NOMO-1 treated with dmso at 0.1 percent for 144 hours (cell line): ENCODE measurements around the gene MEOX2.

Experiments
- DNase-seq: peaks from one replicate; lab custom pipeline; 2025; ENCODE audit not compliant: unreplicated experiment; lab: John Stamatoyannopoulos, UW

The MEOX2 gene

GRCh38 chr7:15618275-15618674 lies 68.2 kb downstream of the MEOX2 start:
- DNase-seq = no peak

DNA sequence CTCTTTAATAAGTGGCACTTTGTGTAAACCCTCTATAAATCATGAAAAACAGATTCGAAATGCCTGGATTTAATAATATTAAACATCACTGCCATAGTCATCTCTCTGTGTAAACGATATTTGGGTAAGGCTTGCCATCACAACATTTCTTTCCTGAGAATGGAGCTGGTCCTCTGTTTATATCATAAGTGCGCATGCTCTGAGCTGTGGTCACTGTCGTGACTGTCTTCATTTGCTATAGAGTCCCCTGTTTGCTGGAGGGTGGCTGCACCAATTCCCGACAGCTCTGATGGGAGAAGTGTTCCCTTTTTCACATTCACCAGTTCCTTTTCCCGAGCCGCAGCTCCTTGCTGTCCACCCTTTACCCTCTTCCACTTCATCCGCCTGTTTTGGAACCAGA lies 74.3 kb downstream of the MEOX2 start:
- no peak for DNase-seq

- DNase-seq = no peak
These were observed 76.0 kb downstream of the MEOX2 start for GRCh38 chr7:15610503-15610902.

GRCh38 chr7:15609287-15609686 lies 77.2 kb downstream of the MEOX2 start:
- no peak for DNase-seq

DNA sequence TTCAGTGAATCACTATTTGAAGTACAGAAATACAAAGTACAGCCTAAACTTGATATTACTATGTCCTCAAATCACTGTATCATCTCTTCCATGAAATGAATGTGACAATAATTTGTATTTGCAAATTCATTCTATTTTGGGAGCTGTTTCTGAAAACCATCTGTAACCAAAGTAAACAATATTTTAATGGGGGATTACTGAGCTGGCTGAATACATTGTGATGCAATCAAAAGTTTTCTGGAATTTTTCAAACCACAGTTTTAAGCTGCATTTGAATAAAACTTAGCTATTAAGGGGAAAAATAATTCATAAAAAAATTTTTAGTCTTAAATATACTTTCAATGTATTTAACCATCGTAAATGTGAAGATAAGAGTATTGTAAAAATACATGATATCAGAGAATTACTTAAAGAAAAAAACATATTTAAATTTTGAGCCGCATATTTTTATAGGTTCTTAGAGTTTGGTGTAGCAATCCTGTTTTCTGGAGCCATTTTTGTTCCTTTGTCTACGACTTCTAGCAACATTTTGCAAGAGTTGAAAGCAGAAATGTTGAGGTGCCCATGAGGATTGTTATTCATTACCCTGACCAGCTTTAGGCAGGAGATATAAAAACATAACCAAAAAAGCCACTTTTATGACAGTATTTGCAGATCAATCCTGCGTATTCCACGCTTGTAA lies 78.8 kb downstream of the MEOX2 start:
- DNase-seq = no peak

DNA sequence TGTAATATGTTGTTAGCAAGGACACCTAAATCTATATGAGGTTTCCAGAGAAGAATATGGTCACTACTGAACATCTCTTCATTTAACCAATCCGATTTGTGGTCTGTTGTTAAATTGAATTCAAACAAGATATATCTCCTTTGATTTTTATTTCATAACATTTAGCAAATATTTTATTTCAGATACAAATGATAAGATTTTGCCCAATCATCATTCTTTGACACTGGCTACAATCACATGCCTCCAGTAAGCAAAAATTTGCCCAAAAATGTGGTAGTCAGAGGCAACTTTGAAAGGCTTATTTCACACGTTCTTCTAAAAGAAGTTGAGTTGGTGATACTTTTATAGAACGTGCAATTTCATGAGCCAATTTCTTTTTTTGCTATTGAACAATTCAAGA lies 79.9 kb downstream of the MEOX2 start:
- no peak for DNase-seq

DNA sequence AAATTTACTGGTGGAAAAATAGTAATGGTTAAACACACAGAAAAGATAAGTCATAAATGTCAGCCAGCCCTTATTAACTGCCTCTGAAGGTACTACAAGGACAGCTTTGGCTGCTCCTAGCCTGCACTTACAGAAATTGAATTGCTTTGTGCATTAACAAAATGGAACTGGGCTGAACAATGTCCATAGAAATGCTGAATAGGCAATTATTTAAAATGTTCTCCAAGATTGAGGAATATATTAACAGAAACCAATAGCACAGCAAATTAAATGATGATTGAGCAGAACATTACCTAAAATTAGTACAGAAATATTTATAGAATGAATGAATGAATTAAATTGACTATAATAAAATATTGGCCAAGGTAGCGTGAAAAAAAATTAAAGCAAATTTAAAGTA lies 82.3 kb downstream of the MEOX2 start:
- DNase-seq = no peak

DNA sequence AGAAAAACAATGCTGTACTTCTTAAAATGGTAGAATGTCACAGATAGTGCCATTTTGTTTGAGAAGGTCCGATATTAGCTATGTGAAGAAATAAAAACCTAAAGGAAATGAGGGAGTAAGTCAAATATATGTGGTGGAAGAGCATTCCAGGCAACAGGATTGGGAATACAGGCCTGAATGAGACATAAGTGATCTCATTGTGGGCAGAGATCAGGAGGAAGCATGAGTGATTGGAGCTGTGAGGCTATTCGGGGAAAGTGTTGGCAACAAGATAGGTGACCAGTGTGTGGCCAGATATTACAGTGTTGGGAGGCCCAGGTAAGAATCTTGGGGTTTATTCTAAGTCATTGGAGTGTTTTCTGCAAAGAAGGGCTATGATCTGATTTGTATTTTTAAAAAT lies 83.4 kb downstream of the MEOX2 start:
- no peak for DNase-seq

GRCh38 chr7:15602236-15602635 lies 84.2 kb downstream of the MEOX2 start:
- DNase-seq = no peak

GRCh38 chr7:15601175-15601574 lies 85.3 kb downstream of the MEOX2 start:
- no peak for DNase-seq

- DNase-seq = no peak
These were observed 86.2 kb downstream of the MEOX2 start for GRCh38 chr7:15600298-15600697.

DNA sequence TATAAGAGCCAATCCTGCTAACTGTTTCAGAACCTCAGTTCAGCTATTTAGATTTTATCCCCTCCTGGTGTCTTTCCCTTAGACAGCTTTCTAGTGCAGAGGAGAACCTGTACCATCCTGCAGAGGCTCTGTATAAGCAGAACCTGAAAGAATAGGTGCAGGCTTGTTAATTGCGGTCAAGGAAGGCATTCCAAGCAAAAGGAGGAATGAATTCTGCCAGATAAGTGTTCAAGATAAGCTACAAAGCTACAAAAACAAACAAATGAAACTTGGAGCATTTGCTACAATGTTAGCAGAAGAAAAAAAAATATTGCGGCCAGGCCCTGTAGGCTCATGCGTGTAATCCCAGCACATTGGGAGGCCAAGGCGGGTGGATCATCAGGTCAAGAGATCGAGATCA lies 92.0 kb downstream of the MEOX2 start:
- no peak for DNase-seq

- no peak for DNase-seq
These were observed 93.1 kb downstream of the MEOX2 start for GRCh38 chr7:15593382-15593781.

GRCh38 chr7:15586266-15586665 lies 100.2 kb downstream of the MEOX2 start:
- DNase-seq = no peak

DNA sequence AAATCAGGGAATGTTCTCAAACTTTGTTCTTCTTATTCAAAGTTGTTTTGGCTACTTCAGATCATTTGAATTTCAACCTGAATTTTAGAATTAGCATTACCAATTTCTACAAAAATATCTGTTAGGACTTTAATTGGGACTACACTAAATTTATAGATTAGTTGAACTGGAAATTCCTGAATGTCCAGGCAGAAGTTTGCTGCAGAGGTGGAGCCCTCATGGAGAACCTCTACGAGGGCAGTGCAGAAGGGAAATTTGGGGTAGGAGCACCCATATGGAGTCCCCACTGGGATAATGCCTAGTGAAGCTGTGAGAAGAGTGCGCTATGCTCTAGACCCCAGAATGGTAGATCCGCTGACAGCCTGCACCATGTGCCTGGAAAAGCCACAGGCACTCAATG lies 101.9 kb downstream of the MEOX2 start:
- no peak for DNase-seq

DNA sequence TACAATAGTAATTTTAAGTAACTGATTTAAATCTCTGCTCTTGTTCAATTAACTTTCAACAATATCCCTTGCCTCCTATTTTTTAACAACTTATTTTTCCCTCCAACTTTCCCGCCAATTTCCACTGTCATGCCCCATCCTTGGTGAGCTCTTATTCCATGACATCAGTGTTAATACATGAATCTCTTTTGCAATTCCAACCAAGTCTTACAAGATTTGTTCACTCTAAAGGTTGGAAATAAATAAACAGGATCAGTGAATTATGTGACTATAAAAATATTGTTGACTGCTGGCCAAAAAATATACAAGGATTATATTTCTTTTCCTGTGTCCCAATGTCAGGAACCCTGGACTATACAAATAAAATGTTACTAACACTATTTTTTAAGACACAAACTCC lies 103.7 kb downstream of the MEOX2 start:
- no peak for DNase-seq

GRCh38 chr7:15581352-15581951 lies 105.0 kb downstream of the MEOX2 start:
- DNase-seq = no peak

- DNase-seq = no peak
These were observed 105.7 kb downstream of the MEOX2 start for GRCh38 chr7:15580604-15581351.

DNA sequence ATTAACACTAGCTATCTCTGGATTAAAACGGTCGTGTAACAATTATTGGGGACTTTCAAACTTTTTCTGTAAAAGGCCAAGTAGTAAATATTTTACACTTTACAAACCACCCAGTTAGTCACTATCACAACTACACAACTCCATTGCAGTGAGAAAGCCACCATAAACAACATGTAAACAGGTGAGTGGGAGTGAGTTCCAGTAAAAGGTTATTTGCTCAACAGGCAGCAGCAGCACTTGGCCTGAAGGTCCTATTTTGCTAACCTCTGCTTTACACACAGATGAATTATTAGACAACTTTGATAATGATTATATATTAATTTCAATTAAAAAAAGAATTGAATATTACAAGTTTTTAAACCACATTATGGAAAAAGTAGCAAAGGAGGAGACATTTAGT lies 108.9 kb downstream of the MEOX2 start:
- no peak for DNase-seq

DNA sequence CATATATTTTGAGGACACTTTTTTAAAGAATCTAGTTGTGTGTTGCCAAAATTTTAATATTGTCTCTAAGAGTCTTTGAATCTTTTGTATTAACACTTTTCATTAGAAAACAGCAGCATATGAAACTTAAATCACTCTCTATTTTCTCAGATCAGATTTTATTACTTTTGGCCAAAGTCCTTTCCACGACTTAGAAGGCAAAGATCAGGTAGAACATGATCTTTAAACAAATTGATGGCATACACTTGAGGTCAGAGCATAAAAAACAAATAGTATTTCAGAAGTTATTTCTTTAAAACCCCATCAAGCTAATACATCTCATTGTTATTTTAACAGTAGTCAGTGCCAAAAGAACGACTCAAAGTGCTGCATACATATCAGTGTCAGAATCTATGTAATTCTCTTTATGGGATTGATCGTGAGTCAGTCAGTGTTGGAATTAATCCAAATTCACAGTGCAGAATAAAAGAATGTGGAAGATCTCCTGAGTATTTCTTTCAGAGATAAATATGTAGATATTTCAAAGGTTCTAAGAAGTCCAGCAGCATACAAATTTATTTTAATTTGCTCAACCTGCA lies 115.1 kb downstream of the MEOX2 start:
- no peak for DNase-seq

DNA sequence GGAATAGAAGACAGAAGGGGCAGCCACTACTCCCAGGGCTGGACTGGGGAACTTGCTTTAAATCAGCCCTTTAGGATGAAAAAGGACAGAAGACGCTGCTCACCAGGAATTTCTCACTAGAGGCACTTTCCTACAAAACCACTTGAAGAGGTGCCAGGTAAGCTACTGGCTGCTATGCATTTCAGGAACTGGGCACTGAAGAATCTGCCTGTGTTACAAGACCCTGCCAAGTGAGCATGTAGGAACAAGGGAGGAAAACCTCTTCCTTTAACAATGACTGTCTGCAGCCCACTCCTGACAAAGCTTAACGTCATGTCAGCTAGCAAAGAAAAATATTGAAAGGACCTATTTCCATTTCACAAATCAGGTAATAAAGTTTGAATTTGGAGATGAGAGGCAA lies 118.8 kb downstream of the MEOX2 start:
- no peak for DNase-seq

GRCh38 chr7:15567036-15567435 lies 119.4 kb downstream of the MEOX2 start:
- DNase-seq = no peak
